ENCODE results near the gene KCNE4.

DNA sequence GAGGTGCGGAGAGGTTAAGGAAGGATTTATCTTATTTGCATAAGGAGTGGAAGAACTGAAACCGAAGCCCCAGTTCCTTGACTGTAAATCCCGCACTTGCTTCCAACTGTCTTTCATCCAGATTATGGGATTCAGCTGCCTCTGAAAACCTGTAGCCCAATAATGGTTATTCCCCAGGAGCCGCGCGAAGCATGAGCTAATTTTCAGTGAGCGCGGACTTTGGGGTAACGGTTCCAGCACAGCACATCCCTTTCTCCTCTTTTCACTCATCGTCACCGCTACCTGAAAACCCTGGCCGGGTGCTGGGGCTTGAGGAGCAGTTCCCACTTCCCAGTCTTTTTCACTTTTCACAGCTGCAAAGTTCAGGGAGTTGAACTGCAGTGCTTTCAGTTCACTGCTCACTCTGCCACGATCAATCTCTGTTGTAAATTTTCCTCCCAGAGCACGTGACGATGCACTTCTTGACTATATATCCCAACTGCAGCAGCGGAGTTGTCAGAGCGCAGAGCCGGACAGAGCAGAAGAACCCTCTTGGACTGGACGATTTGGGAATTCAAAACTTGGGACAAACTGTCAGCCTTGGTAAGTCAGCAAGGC is at the start of gene KCNE4:
- no peak for TF ChIP-seq YY1 (IDR thresholded peaks at IDR 0.05; ENCODE audit: insufficient read depth, insufficient read length)
- no peak for TF ChIP-seq SUZ12 (IDR thresholded peaks at IDR 0.05; ENCODE audit: extremely low read depth, insufficient read depth, insufficient read length)
- TF ChIP-seq ZNF274 (IDR thresholded peaks at IDR 0.05; ENCODE audit: low read depth, low read length): no peak

Measured in NT2/D1 (cell line).